C4-2B (cell line): Measurements from ENCODE around the gene CACNA2D1.

ENCODE experiments used
- CTCF ChIP-seq: fragments of 450-650 bp; conservative IDR thresholded peaks from 2 replicates; pipeline ENCODE4 v1.5.1; 2017; ENCODE audit warnings: mild to moderate bottlenecking
- ZFX ChIP-seq: fragments of 450-650 bp; IDR thresholded peaks from 2 replicates; pipeline ENCODE4 v1.6.1; 2017

DNA sequence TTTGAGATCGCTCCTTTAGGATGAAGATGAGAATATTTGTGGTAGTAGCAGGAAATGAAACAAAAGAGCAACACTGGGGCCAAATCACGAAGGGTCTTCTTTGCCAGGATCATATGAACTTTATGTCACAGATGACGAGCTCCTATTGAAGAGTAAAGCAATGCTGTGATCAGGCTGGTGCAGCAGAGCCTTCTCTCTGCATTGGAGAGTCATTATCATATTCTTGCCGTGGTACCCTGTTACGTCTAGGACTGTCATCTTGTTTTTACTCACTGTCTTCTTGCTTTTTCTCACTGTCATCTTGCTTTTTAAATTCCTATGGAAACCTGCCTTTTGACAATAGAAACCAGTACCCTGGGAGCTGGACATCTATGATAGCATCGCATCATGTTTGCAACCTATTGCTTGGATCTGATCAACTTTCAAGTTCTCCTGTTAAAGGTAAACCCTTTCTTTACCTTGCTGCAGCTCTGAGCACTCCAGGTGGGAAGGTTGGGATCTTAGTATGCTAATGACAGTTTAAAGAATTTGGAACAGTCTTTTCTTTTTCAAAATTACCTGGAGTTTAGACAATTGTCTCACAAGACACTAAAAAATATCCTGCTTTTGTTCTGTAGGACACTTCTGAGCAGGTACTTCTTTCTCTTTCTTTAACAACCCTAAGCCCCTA is 27.9 kb upstream of the CACNA2D1 start:
- no peak for TF ChIP-seq CTCF
- no peak for TF ChIP-seq ZFX
